GM19025 (cell line): ENCODE data around the gene C4BPB.

Source experiments
- ATAC-seq: cut with Tn5 transposase; IDR thresholded peaks from one replicate; pipeline ENCODE4 v1.9.1; 2021; ENCODE audit warnings: mild to moderate bottlenecking, low read depth, moderate library complexity; ENCODE audit not compliant: unreplicated experiment

Gene C4BPB

DNA sequence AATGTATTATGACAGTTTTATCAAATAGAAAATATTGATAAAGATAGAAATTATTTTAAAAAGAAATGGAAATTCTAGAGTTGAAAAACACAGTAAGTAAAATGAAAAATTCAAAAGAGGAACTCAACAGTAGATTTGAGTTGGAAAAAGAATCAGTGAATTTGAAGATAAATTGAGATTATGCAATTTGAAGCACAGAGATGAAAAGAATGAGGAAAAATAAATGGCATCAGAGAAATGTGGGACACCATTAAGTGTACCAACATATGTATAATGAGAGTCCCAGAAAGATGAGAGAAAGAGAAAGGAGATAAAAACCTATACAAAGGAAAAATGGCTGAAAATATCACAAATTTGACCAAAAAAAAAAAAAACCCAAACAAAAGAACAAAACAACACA lies 40.4 kb downstream of the C4BPB start:
- no peak for ATAC-seq

DNA sequence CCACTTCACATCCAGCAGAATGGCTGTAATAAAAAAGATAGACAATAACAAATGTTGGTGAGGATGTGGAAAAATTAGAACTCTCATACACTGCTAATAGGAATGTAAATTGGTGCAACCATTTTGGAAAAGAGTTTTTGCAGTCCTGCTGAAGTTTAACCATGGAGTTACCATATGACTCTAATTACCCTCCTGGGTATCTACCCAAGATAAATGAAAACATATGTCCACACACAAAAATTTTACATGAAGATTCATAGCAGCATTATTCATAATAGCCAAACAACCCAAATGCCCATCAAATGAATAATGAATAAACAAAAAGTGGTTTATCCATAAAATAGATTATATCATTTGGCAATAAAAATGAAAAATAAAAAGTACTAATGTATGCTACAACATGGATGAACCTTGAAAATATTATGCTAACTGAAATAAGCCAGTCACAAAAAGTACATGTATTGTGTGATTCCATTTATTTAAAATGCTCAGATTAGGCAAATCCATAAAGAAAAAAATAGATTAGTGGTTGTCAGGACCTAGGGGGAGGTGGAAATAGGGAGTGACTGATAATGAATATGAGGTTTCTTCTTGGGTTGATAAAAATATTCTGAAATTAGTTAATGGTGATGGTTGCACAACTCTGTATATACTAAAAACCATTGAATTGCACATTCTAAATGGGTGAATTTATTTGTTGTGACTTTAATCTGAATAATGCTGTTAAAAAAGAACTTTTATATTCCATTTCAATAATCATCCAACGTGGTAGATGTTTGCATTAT lies 41.8 kb downstream of the C4BPB start:
- no peak for ATAC-seq

DNA sequence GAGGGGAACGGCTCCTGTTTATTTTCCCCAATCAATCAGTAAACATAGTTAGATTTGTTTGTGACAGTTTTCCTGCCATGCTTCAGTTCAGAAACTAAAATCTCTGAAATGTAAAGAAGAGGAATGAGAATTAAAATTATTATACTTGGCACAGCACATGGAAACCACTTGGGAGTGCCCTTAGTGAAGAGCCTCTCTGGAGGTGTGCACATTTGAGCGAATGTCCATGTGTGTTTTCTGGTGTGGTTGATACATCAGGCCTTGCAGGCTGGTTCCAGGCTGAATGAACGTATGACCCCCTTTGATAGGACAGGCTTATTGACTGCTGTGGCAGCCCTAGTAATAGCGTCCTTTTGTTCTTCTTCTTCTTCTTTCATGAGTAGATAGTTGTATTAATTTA lies 42.5 kb downstream of the C4BPB start:
- ATAC-seq, result no peak

DNA sequence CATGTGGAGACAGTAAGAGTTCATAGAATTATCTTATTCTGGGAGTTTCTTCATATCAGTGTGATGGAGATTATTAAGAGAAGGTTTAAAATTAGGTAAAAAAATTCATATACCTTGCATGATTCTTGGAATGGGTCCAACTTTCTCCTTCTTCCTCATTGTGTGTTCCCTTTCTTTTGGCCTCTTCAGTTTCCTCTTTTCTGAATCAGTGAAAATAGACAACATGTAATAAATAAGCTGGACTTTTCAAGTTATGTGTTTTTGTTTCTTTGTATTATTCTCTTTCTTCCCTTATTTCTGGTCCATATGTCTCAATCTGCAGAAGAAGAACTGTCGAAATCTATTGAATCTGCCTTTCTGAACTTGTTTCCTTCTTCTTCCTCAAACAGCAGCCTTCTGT lies 45.9 kb downstream of the C4BPB start:
- no peak for ATAC-seq

DNA sequence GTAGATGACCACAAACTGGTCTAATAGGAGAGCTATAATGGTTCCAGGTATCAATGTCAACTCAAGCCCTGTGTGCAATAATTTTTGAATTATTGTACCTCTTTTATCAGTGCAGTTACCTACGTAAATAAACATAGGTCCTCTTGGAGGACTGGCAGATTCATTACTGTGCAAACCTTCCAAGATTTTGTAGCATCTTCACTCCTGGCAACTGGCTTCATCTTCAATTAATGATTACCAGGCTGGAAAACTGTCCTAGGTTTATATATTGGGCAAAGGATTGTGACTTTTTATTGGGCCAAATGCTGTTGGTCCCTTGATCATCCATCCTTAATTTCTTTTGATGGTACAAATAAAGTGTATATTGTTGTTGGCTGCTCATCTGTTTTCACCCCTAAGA lies 51.0 kb downstream of the C4BPB start:
- ATAC-seq, result no peak

DNA sequence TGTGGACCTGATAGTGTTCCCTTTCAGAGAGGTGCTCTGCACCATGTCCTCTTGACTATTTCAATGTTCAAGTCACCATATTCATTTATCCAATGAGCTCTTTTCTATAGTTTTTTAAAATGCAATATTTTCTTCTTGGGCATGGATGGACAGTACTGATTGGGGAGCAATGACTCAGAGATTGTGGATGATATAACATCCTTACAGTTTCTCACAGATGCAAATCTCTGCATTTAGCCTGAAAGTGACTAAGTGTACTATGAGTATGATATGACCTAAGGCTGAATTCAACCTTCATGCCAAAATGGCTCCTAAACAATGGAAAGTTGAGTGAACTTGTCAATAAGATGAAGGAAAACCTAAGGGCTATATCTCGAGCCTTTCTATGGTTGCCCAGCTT lies 51.9 kb downstream of the C4BPB start:
- ATAC-seq, result no peak

DNA sequence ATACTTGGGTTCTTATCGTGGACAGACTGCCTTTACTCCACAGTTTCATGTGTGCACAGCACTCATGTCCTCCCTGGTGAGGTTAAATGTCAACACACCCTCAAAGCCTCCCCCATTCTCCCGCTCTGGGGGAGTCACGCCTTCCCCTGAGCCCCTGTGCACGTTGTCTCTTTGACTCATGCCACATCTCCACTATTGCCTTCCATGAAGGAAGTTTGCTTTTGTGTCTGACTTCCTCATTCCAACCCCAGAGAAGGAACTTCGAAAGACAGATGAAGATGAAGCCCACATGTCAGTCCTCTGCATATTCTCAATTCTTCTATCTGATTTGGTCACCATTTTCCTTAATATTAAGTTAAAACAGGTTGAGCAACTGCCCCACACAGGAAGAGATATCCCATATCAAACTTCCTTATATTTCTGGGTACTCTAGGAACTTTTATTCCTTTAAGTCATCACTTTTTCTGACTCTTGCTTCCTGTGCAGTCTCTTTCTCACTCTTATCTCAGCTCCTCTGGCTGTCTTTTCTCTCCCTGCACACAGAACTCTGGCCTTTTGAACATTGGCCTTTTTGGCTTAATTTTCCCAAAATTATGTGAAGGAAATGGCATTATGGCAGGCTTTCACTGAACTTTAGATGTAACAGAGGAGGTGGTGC lies 56.9 kb downstream of the C4BPB start:
- ATAC-seq, result no peak
